ENCODE measurements around the gene PRUNE1.

DNA sequence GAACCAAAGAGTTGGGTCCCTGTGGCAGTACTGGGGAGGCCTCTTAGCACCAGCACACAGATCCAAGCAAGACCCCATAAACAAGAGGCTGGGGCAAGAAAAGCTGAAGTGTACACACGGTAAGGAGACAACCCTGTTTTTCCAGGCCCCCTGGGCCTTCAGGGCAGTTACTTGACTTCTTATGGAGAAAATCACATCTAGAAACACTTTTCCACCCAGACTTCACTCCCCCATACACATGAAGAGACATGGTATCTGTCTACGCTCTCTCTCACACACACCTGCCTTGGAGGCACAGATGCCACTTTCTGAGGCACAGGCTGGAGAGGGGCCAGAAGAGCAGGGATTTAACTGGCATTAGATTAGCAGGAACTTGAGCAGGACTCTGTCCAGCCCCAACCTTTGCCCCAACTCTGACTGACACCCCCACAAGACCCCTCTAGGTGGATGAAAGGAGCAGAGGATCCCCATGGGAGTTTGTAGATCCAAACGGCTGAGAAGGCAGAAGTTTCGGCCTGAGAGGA is 35.8 kb upstream of the PRUNE1 start:
- TF ChIP-seq, protein P1, sequence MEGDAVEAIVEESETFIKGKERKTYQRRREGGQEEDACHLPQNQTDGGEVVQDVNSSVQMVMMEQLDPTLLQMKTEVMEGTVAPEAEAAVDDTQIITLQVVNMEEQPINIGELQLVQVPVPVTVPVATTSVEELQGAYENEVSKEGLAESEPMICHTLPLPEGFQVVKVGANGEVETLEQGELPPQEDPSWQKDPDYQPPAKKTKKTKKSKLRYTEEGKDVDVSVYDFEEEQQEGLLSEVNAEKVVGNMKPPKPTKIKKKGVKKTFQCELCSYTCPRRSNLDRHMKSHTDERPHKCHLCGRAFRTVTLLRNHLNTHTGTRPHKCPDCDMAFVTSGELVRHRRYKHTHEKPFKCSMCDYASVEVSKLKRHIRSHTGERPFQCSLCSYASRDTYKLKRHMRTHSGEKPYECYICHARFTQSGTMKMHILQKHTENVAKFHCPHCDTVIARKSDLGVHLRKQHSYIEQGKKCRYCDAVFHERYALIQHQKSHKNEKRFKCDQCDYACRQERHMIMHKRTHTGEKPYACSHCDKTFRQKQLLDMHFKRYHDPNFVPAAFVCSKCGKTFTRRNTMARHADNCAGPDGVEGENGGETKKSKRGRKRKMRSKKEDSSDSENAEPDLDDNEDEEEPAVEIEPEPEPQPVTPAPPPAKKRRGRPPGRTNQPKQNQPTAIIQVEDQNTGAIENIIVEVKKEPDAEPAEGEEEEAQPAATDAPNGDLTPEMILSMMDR (IDR thresholded peaks at IDR 0.05): no peak
- TF ChIP-seq POLR2A (IDR thresholded peaks at IDR 0.05): no peak
